Measurements from ENCODE around the gene RIN3. TPM values are rescaled to one million over a fixed set of nuclear protein-coding genes. Genes with fewer than 3 reads are reported as not detected.

Gene RIN3
- total RNA-seq, 2 donors from 2014 or later = 30.9 to 34.0 TPM

DNA sequence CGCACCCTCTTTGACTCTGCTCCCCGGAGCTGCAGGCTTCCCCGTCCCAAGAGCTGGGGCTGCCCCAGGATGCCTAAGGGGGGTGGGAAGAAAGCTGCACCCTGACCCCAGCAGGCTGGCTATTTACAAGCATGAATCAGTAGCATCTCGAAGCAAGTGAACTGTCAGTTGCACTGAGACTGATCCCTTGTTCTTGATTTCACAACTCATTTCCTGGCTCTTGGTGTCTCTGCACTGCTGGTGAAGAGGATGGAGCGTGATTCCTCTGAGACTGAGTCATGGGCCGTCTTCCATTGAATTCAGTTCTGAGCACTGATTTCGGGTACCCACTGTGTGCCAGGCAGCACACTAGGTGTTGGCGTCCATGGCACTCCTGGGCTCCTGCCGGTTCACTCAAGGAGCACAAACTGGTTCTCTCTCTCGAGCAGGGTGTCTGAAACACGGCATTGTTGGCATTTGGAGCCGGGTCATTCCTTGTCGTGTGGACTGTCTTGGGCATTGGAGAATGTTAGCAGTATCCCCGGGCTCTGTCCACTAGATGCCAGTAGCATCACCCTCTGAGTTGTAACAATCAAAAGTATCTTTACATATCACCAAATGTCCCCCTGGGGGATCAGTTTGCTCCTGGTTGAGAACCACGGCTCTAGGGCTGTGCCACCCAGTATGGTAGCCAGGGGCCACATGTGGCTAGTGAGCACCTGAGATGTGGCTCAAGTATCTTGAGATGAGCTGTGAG, 86.9 kb downstream of the RIN3 start:
- intact Hi-C loops (cut with DNase I) = no loop called here
- no peak for DNase-seq (ENCODE audit: low spot score)

DNA sequence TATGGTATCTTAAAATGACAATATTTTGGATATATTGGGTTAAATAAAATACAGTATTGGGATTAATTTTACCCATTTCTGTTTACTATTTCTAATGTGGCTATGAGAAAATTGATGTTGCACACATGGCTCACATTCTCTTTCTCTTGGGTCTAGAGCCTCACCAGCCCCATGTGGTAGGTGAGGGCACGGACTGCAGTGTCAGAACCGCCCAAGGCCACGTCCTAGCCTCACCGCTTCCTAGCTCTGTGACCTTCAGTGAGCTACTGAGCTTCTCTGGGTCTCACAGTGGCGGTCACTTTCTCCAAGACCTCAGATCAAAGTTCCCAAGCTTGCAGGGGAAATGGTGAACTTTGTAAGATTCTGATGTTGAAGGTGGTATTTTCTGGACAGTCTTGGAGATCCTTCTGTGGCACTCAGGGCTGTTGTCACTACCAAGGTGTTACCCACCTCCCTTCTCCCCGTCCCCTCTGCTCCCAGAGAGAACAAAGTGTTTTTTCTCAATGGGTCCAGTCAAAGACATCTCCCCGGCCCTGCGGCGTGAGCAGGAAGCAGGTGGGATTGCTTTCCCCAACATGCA, 87.6 kb downstream of the RIN3 start:
- intact Hi-C loops (cut with DNase I) = no loop called here
- DNase-seq (ENCODE audit: low spot score) = no peak

DNA sequence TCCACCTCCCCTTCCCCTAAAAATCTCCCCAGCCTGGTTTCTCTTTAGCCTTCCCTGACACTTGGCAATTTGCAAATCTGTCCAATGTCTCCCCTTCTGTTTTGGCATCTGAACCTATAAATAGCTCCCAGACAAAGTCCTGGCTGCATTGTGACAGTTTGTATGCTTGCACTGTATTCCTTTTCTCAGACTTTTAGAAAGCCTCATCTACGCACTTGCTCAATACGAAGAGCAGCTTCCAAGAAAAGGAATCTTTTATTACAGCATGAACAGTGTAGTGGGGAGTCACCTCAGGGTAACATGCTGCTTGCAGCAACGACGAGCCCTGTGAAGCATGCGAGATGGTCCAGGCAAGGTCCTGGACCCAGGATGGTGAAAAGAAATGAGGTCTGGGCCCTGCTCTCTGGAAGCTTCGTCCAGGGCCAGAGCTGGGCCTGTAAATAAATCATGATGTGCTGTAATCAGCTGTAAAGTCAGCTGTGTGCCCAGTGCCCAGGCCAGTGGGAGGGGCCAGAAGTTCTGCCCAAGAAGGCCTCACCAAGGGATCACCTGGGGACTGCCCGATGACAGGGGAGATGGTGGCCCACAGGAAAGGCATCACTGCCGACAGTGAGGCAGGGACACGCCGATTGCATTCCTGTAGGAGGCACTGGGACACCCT, 88.3 kb downstream of the RIN3 start:
- peak; percentile 71 for DNase-seq (ENCODE audit: low spot score)

DNA sequence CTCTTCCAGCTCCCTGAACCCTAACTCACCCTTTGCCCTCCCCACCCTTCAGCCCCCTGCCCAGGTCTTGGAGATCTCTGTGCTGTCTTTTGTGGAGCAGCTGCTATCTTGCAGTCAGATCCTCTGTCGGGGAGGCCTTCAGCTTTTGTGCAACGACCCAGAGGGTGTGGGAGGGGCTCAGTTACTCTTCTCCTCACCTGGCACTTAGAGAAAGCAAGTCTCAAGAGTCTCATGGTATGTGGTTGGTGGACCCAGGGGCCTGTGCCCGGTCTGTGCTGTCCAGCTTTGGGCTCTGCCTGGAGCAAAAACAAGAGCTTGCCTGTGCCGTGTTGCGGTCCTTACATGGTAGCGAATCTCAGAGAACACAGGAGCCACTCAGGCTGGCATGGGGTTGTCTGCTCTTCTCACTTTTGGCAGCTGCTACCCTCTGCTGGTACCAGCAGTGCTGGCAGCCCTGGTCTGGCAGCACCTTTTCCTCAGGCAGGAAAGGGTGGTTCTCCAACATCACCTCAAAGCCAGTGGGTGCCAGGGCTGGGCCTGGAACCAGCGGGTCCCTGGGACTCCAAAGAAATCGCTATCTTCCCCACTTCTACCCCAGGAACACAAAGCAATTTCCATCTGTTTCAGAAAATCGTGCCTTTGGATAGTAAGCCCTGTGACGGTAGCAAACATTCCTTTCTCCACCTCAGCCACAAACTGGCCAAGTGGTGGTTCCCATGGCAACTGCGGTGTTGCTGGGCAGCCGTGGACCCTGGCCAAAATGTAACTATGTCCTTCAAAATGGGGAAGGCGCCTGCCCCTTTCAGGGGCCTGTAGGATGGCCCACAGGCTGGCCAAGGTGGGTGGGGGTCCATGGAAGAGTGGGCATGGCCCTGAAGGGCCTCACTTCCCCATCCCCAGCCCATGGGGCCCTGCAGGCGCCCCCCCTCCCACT, 90.0 kb downstream of the RIN3 start:
- peak; percentile 77 for DNase-seq (ENCODE audit: low spot score)
- intact Hi-C loops (cut with DNase I) = no loop called here

More for the DNA sequence above, 88.3 kb downstream of the RIN3 start:
- intact Hi-C loops (cut with DNase I) = no loop called here

DNA sequence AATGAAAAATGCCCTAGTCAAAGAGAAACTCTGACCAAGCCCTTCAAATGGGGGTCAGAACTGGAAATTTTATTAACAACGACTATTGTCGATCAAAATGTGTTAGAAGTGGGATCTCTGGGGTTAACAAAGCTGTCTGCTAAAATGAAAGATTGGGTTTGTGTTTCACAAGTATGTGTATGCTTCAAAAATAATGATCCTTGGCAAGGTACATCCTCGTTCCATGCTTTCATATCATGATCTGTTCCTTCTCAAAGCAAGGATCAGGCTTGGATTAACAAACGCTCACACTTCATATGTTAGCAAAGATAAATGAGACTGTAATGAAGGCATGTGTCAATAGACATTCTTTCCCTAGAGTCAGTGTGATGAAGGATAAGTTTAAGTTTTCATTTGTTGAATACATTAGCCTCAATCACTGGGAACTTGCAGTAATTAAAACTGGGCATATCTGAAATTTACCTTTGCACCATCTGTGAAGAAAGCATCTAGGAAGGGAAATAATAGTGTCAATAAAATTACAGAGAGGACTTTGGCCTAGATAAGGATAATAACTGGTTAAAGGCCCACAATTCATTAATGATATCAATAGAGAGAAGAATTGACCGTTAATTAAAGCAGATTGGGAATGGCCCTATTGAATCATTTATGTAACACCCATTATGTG, 91.8 kb downstream of the RIN3 start:
- intact Hi-C loops (cut with DNase I) = no loop called here
- no peak for DNase-seq (ENCODE audit: low spot score)

DNA sequence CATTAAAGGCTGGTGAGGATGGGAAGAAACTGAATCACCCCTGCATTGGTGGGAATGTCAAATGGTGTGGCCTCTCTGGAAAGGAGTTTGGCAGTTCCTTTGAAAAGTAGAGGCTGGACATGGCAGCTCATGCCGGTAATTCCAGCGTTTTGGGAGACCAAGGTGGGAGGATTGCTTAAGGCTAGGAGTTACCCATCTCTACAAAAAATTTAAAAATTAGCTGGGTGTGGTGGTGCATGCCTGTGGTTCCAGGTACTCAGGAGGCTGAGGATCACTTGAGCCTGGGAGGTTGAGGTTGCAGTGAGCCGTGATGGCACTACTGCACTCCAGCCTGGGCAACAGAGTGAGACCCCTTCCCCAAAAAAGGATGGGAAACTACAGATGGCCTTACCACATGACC, 93.7 kb downstream of the RIN3 start:
- DNase-seq (ENCODE audit: low spot score) = no peak
- intact Hi-C loops (cut with DNase I) = no loop called here

DNA sequence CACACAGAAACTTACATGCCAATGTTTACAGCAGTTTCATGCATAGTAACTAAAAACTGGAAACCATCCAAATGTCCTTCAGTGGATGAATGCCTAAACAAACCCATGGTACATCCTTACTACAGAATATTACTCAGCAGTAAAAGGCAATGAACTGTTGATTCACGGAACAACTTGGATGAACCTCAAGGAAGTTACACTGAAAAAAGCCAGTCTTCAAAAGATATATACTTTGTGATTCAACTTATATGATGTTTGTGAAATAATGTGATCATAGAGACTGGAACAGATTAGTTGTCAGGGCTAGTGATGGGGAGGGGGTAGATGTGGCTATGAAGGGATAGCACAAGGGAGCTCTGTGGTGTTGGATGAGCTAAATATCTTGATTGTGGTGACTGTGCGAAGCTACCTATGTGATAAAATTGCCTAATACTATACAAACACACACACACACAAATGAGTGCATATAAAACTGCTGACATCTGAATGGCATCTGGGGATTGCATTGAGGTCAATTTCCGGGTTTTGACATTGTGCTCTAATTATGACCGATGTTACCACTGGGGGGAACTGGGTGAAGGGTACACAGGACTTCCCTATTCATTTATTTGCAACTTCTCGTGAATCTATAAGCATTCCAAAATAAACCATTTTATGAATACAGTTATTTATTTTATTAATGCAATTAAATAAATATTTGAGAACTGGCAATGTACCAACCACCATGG, 94.3 kb downstream of the RIN3 start:
- intact Hi-C loops (cut with DNase I) = no loop called here
- DNase-seq (ENCODE audit: low spot score) = no peak

DNA sequence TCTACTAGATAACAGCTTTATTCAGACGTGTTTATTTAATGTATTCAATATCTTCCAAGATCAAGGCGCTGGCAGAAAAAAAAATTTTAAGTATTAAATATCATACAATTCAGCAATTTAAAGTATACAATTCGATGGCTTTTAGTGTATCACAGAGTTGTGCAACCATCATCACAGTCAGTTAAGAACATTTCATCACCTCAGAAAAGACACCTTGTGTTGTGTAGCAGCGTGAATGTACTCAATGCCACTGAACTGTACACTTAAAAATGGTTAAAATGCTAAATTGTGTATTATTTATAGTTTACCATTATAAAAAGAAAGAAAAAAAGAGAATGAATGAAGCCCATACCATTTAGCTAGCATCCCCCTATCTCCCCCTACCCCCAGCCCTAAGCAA, 96.4 kb downstream of the RIN3 start:
- DNase-seq (ENCODE audit: low spot score) = no peak
- intact Hi-C loops (cut with DNase I) = no loop called here

DNA sequence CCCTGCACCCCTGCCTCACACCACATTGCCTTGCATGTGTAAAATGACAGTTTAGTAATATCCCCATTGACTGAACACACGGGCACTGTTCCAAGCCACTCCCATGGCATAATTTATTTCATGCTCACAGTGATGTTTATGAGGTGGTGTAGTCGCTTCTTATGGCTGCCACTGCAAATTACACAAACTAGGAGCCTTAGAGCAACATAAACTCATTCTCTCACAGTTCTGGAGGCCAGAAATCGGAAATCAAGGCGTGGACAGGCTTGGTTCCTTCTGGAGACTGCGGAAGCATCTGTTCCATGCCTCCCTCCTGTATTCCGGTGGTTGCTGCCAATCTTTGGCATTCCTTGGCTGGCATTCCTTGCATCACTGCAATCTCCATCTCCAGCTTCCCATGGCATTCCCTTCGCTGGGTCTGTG, 97.3 kb downstream of the RIN3 start:
- DNase-seq (ENCODE audit: low spot score) = no peak
- intact Hi-C loops (cut with DNase I) = no loop called here

DNA sequence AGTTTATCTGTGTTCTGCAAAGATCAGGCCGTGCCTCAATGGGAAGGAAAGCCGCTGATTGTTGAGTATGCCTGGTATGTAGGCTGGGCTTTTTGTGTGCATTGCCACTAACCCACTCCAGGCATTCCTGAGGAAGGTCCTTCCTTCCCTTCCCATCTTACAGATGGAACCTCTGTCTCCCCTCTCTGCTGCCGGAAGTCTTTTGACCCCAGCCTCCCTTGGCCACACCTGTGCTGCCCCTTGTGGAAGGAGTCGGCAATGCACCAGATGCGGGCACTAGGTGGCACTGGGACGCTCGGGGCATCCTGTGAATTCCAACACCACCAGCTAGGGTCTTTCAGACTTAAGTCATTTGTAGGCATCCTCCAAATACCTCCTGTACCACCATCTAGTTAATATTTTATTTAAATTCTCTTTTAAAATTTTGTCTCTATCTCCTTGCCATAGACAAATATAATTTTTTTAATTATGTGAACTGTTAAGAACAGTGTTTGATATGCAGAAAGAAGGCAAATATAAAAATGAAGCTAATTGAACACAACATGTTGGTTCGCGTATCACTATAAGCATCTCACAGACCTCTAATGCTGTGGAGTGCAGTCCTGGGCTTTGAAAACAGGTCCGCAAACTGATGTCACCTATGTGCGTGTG, 99.6 kb downstream of the RIN3 start:
- no peak for DNase-seq (ENCODE audit: low spot score)

DNA sequence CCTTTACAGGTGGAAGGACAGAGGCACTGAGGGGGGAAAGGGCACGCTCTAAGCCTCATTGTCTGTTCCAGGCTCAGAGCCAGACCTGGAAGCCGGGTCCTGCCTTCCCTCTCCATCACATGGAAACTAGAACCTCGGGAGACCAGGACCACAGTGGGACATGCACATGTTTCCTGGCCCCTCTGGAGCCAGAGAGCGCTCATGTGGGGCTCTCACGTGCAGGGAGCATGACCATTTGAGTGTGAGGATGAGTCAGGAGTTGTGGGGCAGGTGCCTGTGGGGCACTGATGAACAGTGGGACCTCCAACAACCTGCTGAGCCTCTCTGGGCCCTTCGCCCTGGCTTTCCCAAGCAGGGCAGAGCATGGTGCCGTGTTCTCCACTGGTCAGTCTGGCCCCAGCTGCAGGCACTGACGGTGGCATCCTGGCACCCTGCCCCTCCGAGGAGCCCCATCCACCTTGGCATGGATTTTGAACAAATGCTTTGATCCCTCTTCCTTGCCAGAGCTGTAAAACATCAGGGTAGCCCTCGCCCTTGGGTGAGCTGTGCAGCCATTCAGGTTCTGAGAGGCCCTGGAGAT, 100.2 kb downstream of the RIN3 start:
- no peak for DNase-seq (ENCODE audit: low spot score)
- intact Hi-C loops (cut with DNase I) = no loop called here

More for the DNA sequence above, 99.6 kb downstream of the RIN3 start:
- intact Hi-C loops (cut with DNase I) = no loop called here

DNA sequence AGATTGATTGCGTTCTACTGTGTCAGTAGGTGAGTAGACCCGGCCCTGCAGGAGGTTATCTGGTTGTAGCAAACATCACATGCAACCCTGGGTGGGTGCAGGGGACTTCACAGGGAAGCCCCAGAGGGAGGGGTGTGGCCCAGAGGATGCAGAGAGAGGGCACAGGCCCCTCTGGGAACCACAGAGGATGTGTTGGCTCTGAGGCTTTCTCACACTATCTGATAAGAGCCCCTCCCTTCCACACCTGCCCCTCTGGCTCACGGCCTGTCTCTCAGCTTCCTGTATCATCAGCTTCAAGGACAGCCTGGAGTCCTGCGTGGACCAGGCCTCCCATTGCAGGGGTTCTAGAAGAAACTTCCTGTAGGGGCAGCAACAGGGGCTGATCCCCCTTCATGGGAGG, 101.9 kb downstream of the RIN3 start:
- intact Hi-C loops (cut with DNase I) = no loop called here
- no peak for DNase-seq (ENCODE audit: low spot score)

DNA sequence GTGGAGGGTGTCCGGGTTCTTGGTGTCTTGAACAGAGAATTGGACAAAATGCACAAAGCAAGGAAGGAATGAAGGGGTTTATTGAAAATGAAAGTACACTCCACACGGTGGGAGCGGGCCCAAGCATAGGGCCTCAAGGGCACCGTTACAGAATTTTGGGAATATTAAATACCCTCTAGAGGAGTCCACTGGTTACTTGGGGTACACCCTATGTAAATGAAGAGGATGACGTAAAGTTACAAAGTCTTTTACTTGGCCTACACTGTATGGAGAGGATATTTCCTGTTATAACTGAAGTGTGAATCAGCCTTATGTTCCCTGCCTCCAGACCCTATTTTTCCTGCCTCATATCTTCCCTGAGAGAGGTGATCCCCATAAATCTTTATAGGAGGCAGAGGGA, 102.6 kb downstream of the RIN3 start:
- DNase-seq (ENCODE audit: low spot score) = no peak
- intact Hi-C loops (cut with DNase I) = no loop called here

DNA sequence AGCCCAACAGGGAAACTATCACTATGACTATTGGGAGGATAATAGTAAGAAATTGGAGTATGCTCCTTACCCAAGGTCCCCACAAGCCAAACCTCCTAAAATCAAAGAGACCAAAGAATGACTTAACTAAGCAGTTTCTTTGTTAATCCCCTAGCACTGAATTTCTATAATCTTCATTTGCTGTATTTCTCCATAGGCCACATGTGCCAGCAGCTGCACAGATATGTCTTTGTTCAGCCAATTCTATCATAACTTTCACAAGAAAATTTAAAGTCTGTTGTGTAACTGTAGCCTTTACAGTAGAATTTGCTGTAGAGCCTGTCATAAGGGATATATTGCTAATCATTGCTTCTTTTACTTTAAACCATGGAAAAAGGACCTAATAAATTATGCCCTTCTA, 104.0 kb downstream of the RIN3 start:
- intact Hi-C loops (cut with DNase I) = no loop called here
- DNase-seq (ENCODE audit: low spot score) = no peak

DNA sequence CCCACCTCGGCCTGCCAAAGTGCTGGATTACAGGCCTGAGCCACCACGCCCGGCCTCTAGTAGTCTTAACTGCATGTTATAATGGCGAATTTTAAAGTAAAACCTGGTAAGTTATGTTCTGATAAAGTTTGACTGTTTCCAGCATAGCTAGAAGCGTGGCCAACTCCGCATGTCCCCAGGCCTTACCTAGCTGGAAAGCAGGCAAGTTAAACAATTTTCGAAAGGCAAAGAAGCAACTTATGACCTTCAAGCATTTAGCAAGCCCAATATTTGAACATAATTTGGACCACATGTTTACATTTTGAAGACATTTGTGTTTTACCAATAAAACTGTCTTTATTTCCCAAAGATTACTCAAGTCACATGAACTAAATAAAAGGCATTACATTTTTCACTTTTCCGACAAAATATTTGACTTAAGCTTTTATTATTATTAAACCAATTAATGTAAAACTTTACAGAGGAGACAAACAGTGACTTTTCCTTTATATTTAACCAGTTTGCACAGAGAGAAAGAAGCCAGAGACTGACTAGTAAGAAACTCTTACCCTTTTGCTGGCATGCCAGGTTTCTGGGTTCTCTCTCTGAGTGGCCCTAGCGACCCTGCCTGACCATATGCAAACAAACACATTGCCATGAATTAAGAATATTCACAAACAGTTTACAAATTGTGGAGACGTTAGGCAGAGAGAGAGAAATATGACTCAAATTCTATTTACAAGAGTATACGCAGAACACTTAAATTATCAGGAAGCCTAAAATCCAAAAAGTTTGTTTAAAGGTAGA, 106.3 kb downstream of the RIN3 start:
- intact Hi-C loops (cut with DNase I) = no loop called here
- DNase-seq (ENCODE audit: low spot score) = no peak

DNA sequence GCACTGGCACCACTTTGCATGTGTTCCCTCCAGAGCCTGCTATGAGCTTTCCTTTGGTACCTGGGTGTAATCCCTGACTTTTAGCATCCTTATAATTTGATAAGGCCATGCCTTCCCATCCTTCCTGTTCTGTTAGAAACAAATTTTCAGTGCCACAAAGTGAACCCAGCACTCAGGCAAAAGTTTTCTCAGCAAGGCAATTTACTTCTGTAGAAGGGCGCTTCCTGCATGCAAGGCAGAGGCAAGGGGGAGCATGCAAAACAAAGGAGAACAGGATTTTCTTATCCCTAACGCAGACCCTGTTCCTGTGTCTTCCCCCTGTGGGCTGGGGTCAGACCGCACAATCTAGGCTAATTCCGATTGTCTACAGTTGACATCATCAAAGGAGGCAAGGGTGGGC, 108.7 kb downstream of the RIN3 start:
- DNase-seq (ENCODE audit: low spot score) = no peak
- intact Hi-C loops (cut with DNase I) = no loop called here

DNA sequence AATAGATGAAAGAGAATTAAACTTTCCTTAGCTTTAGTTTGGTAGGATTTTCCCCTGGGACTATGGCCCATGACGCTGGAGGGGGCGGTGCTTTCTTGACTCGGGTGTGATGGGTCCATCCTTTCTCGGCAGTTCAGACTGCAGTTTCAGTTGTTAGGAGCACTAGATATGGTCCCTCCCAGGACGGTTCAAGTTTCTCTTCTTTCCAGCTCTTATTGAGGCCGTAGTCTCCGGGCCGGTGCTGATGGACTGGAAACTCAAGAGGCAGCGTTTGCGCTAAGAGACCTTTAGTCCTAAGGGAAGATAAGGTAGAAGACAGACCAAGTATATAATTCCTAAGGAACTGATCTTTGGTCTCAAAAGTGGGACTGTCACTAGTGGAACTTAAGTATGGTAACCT, 111.2 kb downstream of the RIN3 start:
- intact Hi-C loops (cut with DNase I) = no loop called here

More for the DNA sequence above, 111.2 kb downstream of the RIN3 start:
- no peak for DNase-seq (ENCODE audit: low spot score)

All from posterior vena cava (tissue), 2 donors.